Body of pancreas (tissue), 4 donors: ENCODE results near the gene HUS1B. TPM values are rescaled to one million over a fixed set of nuclear protein-coding genes. Genes with fewer than 3 reads are reported as not detected.

ENCODE experiments used
- ATAC-seq: fragments of 150-250 bp; one replicate; pipeline ENCODE4 v1.9.1; 2016
- DNase-seq, 4 donors: peaks; one replicate each; pipeline ENCODE4 v3.0.0-alpha.2; 2019
- H3K27ac ChIP-seq, 4 donors: fragments of 200-600 bp; sonication (generic); 1 replicate in 3 of 4; 2 replicates in 1 of 4; pipeline versions ENCODE4 v1.5.1 to v1.6.1; 2016 to 2019; ENCODE audit warnings: mild to moderate bottlenecking in 1 of 4, mixed read lengths in 1 of 4, moderate library complexity in 1 of 4
- H3K27me3 ChIP-seq, 2 donors: fragments of 200-600 bp; sonication (generic); one replicate each; pipeline ENCODE4 v1.6.0; 2016; ENCODE audit warnings: mild to moderate bottlenecking in 1 of 2
- H3K36me3 ChIP-seq, 2 donors: fragments of 200-600 bp; sonication (generic); replicated peaks in 1 of 2; 2 replicates each; pipeline ENCODE4 v1.5.1; 2016; ENCODE audit warnings: low read depth in 2 of 2; ENCODE audit not compliant: insufficient read depth in 1 of 2
- H3K4me1 ChIP-seq: fragments of 200-600 bp; sonication (generic); one replicate; pipeline ENCODE4 v1.6.0; 2016
- H3K4me3 ChIP-seq, 2 donors: fragments of 200-600 bp; sonication (generic); 1 replicate in 1 of 2; 2 replicates in 1 of 2; pipeline ENCODE4 v1.5.1; 2016 to 2019
- H3K9me3 ChIP-seq, 3 donors: fragments of 200-600 bp; sonication (generic); 1 replicate in 2 of 3; 2 replicates in 1 of 3; pipeline ENCODE4 v1.5.1; 2016
- CTCF ChIP-seq, 7 experiments: fragments of 450-650 bp in 4 of 7; fragments of 200-600 bp in 3 of 7; sonication (generic) in 3 of 7; IDR thresholded peaks; one replicate each; pipeline ENCODE4 v1.5.1; 2016 to 2019; ENCODE audit warnings: antibody characterized with exemption in 7 of 7
- POLR2A ChIP-seq, 3 donors: fragments of 450-650 bp; IDR thresholded peaks; one replicate each; pipeline ENCODE4 v1.6.1; 2016; ENCODE audit warnings: antibody characterized with exemption in 3 of 3, mild to moderate bottlenecking in 2 of 3
- WGBS, 2 donors: methylation state at CpG; one replicate each; pipeline ENCODE4 v1.1.5; 2017; 5-methylcytosine and 5-hydroxymethylcytosine counted together
- intact Hi-C: fragments of 100-400 bp; cut with DNase I; formaldehyde crosslinking; loops from one replicate; pipeline ENCODE4 v1.15.1; 2023
- total RNA-seq, 2 donors: library from RNA; depleted of rRNA; stranded (reverse); fragments of >200 nt; gene quantifications; one replicate each; pipeline ENCODE4 v1.1.0, GENCODE V29; 2016

HUS1B gene
- total RNA-seq, 2 donors from 2014 or later = 4.4 to 19.1 TPM

DNA sequence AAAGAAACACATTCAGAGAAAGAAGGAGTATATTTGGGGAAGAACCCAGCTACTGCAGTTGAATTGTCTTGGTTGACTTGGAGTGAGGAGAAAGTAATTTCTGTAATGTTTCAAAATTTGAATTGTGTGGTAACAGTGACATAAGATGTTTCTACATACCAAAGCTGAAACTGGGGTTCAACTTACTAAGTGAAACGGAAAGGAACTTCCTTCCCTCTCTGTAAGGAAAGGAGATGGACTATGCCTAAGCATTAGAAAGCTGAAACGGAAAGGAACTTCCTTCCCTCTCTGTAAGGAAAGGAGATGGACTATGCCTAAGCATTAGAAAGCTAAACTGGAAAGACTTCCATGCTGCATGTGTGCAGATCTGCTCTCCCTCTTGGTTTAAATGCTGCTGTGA, 46.0 kb downstream of the HUS1B start:
- no peak for ATAC-seq
- H3K4me1 ChIP-seq = no peaks in the 10 kb centered on the region
- H3K4me3 ChIP-seq = no peak overlapping the region
- no peaks in the 10 kb centered on the region for H3K27me3 ChIP-seq
- TF ChIP-seq CTCF (IDR thresholded peaks at IDR 0.05) (no peak), POLR2A (IDR thresholded peaks at IDR 0.05) (no peak)
- H3K9me3 ChIP-seq = no peaks in the 10 kb centered on the region
- H3K27ac ChIP-seq = no peak overlapping the region
- no peaks in the 10 kb centered on the region for H3K36me3 ChIP-seq
- no peak for DNase-seq
- WGBS, 2 donors = 62 to 74% methylated on average over 2 of the region's 2 CpGs
- intact Hi-C loops = no loop called here

DNA sequence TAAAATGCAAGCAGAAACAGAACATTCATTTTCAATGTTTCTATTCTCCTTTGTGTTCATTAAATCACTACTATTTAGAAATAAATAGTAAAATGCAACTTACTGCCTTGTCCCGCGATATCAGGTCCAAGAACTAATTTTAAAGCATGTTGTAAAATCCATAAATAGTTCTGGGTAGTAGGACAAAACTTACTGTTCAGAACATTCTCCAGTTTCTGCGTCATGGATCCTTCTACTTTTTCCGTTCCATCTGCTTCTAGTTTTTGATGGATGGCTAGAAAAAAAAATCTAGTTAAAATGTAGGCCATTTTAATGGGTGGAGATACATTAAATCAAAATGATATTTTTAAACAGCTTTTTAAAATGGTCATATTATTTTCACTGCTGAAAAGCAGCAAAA, 47.0 kb downstream of the HUS1B start:
- Histone ChIP-seq H3K27ac (no peak overlapping the region), H3K4me1 (no peaks in the 10 kb centered on the region), H3K27me3 (no peaks in the 10 kb centered on the region), H3K4me3 (no peak overlapping the region), H3K36me3 (no peaks in the 10 kb centered on the region), H3K9me3 (no peaks in the 10 kb centered on the region)
- ATAC-seq (no peak), DNase-seq (no peak)
- TF ChIP-seq POLR2A (IDR thresholded peaks at IDR 0.05) (no peak), CTCF (IDR thresholded peaks at IDR 0.05) (no peak)
- WGBS, 2 donors = 93 to 96% methylated on average over 4 of the region's 4 CpGs
- intact Hi-C loops = no loop called here

GRCh38 chr6:606829-607379, 50.0 kb downstream of the HUS1B start:
- Histone ChIP-seq H3K9me3 (no peaks in the 10 kb centered on the region), H3K27me3 (no peaks in the 10 kb centered on the region), H3K4me1 (no peaks in the 10 kb centered on the region), H3K27ac (no peak overlapping the region), H3K4me3 (no peak overlapping the region), H3K36me3 (no peaks in the 10 kb centered on the region)
- ATAC-seq (no peak), DNase-seq (no peak)
- TF ChIP-seq POLR2A (IDR thresholded peaks at IDR 0.05) (no peak), CTCF (IDR thresholded peaks at IDR 0.05) (no peak)
- intact Hi-C loops = no loop called here
- 90 to 93% methylated on average over 14 of the region's 14 CpGs for WGBS, 2 donors

Other genes with a start within 250 kb of the HUS1B start
- gene EXOC2, start 36.0 kb upstream of the HUS1B start, total RNA-seq = 10 to 100 TPM; 10.5 to 10.6 TPM